ENCODE measurements around the gene SNX19. TPM values are rescaled to one million over a fixed set of nuclear protein-coding genes. Genes with fewer than 3 reads are reported as not detected.

Gene SNX19
- total and polyA plus RNA-seq, 9 donors = 19.3 to 77.4 (median 45.0) TPM

DNA sequence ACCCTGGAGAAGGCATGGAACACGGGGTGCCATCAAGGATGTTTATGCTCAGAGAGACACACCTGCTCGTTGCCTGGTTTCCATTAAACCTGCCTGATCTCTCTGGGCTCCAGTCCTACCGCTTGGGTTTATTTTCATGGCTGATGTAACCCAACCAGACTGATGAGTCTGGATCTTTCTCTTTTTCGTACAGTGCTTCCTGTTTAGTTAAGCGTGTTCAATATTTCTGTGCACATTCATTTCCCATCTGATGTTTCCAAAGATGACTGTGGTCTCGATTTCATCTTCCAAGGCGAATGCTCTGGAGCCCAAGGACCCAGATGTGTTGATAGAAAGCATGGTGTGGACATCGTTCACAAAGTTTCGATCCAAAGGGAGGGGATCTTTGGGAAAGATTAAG is 84.3 kb downstream of the SNX19 start:
- Histone ChIP-seq H3K4me3 (no peak overlapping the region), H3K9me3 (no peaks in the 10 kb centered on the region), H3K36me3 (no peaks in the 10 kb centered on the region), H3K27me3 (no peaks in the 10 kb centered on the region), H3K4me1 (ENCODE audit: insufficient read depth) (peaks cover 8% of the 10 kb centered on the region), H3K27ac (no peak overlapping the region)
- no peak for TF ChIP-seq EP300 (IDR thresholded peaks at IDR 0.05)
- TF ChIP-seq, protein P1, sequence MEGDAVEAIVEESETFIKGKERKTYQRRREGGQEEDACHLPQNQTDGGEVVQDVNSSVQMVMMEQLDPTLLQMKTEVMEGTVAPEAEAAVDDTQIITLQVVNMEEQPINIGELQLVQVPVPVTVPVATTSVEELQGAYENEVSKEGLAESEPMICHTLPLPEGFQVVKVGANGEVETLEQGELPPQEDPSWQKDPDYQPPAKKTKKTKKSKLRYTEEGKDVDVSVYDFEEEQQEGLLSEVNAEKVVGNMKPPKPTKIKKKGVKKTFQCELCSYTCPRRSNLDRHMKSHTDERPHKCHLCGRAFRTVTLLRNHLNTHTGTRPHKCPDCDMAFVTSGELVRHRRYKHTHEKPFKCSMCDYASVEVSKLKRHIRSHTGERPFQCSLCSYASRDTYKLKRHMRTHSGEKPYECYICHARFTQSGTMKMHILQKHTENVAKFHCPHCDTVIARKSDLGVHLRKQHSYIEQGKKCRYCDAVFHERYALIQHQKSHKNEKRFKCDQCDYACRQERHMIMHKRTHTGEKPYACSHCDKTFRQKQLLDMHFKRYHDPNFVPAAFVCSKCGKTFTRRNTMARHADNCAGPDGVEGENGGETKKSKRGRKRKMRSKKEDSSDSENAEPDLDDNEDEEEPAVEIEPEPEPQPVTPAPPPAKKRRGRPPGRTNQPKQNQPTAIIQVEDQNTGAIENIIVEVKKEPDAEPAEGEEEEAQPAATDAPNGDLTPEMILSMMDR (IDR thresholded peaks at IDR 0.05) = no peak
- TF ChIP-seq POLR2A (IDR thresholded peaks at IDR 0.05) = no peak
- intact Hi-C loops (cut with DNase I) = no loop called here
- DNase-seq = no peak
- 85 to 97% (median 88%) methylated on average over 9 of the region's 9 CpGs for WGBS, 3 donors

DNA sequence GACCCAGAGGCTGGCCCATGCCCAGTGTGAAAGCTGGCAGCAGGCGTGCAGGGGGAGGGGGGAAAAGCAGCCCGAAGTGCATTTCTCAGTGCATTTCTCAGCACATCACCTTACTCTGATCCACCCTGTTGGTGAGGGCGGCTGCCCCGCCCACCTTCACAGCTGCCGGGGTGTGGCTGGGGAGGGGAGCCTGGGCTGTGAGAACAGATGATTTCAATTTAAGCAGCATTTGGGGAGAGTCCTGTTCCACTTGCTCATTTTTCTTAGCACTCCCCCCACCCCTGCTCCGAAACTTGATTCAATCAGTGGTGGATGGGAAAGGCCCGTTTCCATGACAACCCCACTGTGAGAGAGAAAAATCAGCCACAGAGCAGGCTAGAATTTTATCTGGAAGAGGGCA is 84.8 kb downstream of the SNX19 start:
- 69 to 77% (median 76%) methylated on average over 7 of the region's 7 CpGs for whole genome bisulfite sequencing, 3 donors
- peaks cover 8% of the 10 kb centered on the region for H3K4me1 ChIP-seq (ENCODE audit: insufficient read depth)

GRCh38 chr11:130830566-130830965 is 85.7 kb downstream of the SNX19 start:
- DNase-seq = peak in 4 of 5 donors; percentile 32 to 75 (median 38)
- H3K4me1 ChIP-seq (ENCODE audit: insufficient read depth) = peaks cover 8% of the 10 kb centered on the region
- TF ChIP-seq, protein P1 (IDR thresholded peaks at IDR 0.05) = no peak
- TF ChIP-seq POLR2A (IDR thresholded peaks at IDR 0.05) = no peak
- no peak for TF ChIP-seq EP300 (IDR thresholded peaks at IDR 0.05)

More for the DNA sequence above, 84.8 kb downstream of the SNX19 start:
- TF ChIP-seq, protein P1 (IDR thresholded peaks at IDR 0.05) = no peak
- TF ChIP-seq EP300 (IDR thresholded peaks at IDR 0.05) (no peak), POLR2A (IDR thresholded peaks at IDR 0.05) (no peak)
- no peak for DNase-seq
- Histone ChIP-seq H3K27ac (no peak overlapping the region), H3K4me3 (no peak overlapping the region), H3K36me3 (no peaks in the 10 kb centered on the region), H3K9me3 (no peaks in the 10 kb centered on the region), H3K27me3 (no peaks in the 10 kb centered on the region)
- intact Hi-C loops (cut with DNase I) = no loop called here

GRCh38 chr11:130829920-130830511 is 86.3 kb downstream of the SNX19 start:
- intact Hi-C loops (cut with DNase I) = no loop called here
- no peaks in the 10 kb centered on the region for H3K9me3 ChIP-seq
- H3K27ac ChIP-seq = no peak overlapping the region
- WGBS, 3 donors = 8 to 19% (median 17%) methylated on average over 6 of the region's 6 CpGs
- no peaks in the 10 kb centered on the region for H3K36me3 ChIP-seq
- peak; percentile 54 to 84 (median 61) for DNase-seq
- no peak for TF ChIP-seq POLR2A (IDR thresholded peaks at IDR 0.05)
- TF ChIP-seq, protein P1 (IDR thresholded peaks at IDR 0.05) = no peak
- no peak for TF ChIP-seq EP300 (IDR thresholded peaks at IDR 0.05)
- H3K4me3 ChIP-seq = no peak overlapping the region
- H3K4me1 ChIP-seq (ENCODE audit: insufficient read depth) = peaks cover 8% of the 10 kb centered on the region
- H3K27me3 ChIP-seq = no peaks in the 10 kb centered on the region

More at GRCh38 chr11:130830566-130830965, 85.7 kb downstream of the SNX19 start:
- Histone ChIP-seq H3K27ac (no peak overlapping the region), H3K9me3 (no peaks in the 10 kb centered on the region), H3K36me3 (no peaks in the 10 kb centered on the region), H3K27me3 (no peaks in the 10 kb centered on the region), H3K4me3 (no peak overlapping the region)
- 7 to 16% (median 15%) methylated on average over 6 of the region's 6 CpGs for WGBS, 3 donors
- intact Hi-C loops (cut with DNase I) = no loop called here
